Osteocyte (in vitro differentiated cells): ENCODE data around the gene PCAT7. TPM values are rescaled to one million over a fixed set of nuclear protein-coding genes. Genes with fewer than 3 reads are reported as not detected.
"Not testable (repeated sequence)": the region's sequence is repeated elsewhere in the genome, so short reads cannot be mapped to it uniquely, and the experiment has no call there.

Experiments
- DNase-seq: peaks from one replicate; pipeline ENCODE4 v3.0.0; 2021; ENCODE audit warnings: mixed read lengths; ENCODE audit not compliant: unreplicated experiment; ENCODE audit errors: extremely low spot score
- H3K27ac Mint-ChIP-seq: one replicate; pipeline ENCODE4 v1.8.0; 2021; ENCODE audit warnings: mild to moderate bottlenecking, mixed read lengths; ENCODE audit not compliant: unreplicated experiment
- H3K27me3 Mint-ChIP-seq: one replicate; pipeline ENCODE4 v1.8.0; 2021; ENCODE audit warnings: mixed read lengths; ENCODE audit not compliant: unreplicated experiment
- H3K36me3 Mint-ChIP-seq: one replicate; pipeline ENCODE4 v1.8.0; 2021; ENCODE audit warnings: mixed read lengths; ENCODE audit not compliant: unreplicated experiment
- H3K4me1 Mint-ChIP-seq: one replicate; pipeline ENCODE4 v1.8.0; 2021; ENCODE audit warnings: mixed read lengths; ENCODE audit not compliant: unreplicated experiment
- H3K4me3 Mint-ChIP-seq: one replicate; pipeline ENCODE4 v1.8.0; 2021; ENCODE audit warnings: mild to moderate bottlenecking, moderate library complexity, mixed read lengths; ENCODE audit not compliant: unreplicated experiment
- H3K9me3 Mint-ChIP-seq: one replicate; pipeline ENCODE4 v1.8.0; 2021; ENCODE audit warnings: mixed read lengths; ENCODE audit not compliant: unreplicated experiment
- total RNA-seq: library from RNA; stranded (reverse); gene quantifications from 2 replicates; pipeline ENCODE4 v1.2.1, GENCODE V29; 2021
- TF ChIP-seq, protein P1 (sequence below): fragments of 200-600 bp; sonication (generic); IDR thresholded peaks from 2 replicates; pipeline ENCODE4 v1.5.0; 2021; ENCODE audit warnings: antibody characterized with exemption, mild to moderate bottlenecking, moderate library complexity

The PCAT7 gene
- total RNA-seq, 1 donor from 2014 or later: 14.6 TPM

GRCh38 chr9:94563548-94563947 lies 8.7 kb downstream of the PCAT7 start:
- Mint-ChIP-seq H3K4me1 (no peaks in the 10 kb centered on the region), H3K4me3 (no peak overlapping the region), H3K27me3 (no peaks in the 10 kb centered on the region), H3K9me3 (no peaks in the 10 kb centered on the region), H3K27ac (no peak overlapping the region), H3K36me3 (peaks cover 33% of the 10 kb centered on the region)
- DNase-seq: no peak
- TF ChIP-seq, protein P1, sequence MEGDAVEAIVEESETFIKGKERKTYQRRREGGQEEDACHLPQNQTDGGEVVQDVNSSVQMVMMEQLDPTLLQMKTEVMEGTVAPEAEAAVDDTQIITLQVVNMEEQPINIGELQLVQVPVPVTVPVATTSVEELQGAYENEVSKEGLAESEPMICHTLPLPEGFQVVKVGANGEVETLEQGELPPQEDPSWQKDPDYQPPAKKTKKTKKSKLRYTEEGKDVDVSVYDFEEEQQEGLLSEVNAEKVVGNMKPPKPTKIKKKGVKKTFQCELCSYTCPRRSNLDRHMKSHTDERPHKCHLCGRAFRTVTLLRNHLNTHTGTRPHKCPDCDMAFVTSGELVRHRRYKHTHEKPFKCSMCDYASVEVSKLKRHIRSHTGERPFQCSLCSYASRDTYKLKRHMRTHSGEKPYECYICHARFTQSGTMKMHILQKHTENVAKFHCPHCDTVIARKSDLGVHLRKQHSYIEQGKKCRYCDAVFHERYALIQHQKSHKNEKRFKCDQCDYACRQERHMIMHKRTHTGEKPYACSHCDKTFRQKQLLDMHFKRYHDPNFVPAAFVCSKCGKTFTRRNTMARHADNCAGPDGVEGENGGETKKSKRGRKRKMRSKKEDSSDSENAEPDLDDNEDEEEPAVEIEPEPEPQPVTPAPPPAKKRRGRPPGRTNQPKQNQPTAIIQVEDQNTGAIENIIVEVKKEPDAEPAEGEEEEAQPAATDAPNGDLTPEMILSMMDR: no peak

DNA sequence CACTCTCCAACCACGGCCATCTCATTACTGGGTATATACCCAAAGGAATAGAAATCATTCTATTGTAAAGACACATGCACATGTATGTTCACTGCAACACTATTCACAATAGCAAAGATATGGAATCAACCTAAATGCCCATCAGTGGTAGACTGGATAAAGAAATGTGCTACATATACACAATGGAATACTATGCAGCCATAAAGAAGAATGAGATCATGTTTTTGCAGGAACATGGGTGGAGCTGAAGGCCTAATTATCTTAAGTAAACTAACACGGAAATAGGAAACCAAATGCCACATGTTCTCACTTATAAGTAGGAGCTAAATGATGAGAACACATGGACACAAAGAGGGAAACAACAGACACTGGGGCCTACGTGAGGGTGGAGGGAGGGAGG lies 9.4 kb downstream of the PCAT7 start:
- not testable (repeated sequence) for DNase-seq, H3K27ac Mint-ChIP-seq, H3K27me3 Mint-ChIP-seq, H3K4me1 Mint-ChIP-seq, H3K9me3 Mint-ChIP-seq, H3K4me3 Mint-ChIP-seq
- H3K36me3 Mint-ChIP-seq: peaks cover 37% of the 10 kb centered on the region

- Mint-ChIP-seq H3K4me3 (no peak overlapping the region), H3K27me3 (peaks cover under 1% of the 10 kb centered on the region), H3K9me3 (no peaks in the 10 kb centered on the region), H3K27ac (no peak overlapping the region), H3K4me1 (no peaks in the 10 kb centered on the region), H3K36me3 (peaks cover 31% of the 10 kb centered on the region)
- TF ChIP-seq, protein P1: no peak
- no peak for DNase-seq
Measured at GRCh38 chr9:94566550-94566949, 11.7 kb downstream of the PCAT7 start.

DNA sequence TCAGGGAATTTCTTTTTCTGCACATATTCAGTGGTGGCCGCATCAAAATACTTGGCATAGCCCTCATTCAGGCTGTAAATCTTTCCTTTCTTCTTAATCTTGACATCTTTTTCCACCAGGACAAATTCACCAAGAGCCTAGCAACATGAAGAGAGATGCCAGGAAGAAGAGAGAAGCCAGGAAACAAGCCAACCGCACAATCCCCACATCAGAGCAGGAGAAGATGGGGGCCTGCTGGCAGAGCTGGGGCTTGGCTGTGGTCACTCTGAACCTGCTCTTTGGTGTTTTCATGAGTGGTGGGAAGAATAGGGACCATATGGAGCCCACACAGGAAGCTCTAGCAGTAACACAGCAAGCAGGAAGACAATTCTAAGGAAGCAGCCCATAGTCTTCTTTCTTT lies 12.4 kb downstream of the PCAT7 start:
- TF ChIP-seq, protein P1: no peak
- no peak overlapping the region for H3K4me3 Mint-ChIP-seq
- H3K9me3 Mint-ChIP-seq: no peaks in the 10 kb centered on the region
- H3K27ac Mint-ChIP-seq: no peak overlapping the region
- peaks cover 7% of the 10 kb centered on the region for H3K27me3 Mint-ChIP-seq
- H3K36me3 Mint-ChIP-seq: peaks cover 29% of the 10 kb centered on the region
- no peaks in the 10 kb centered on the region for H3K4me1 Mint-ChIP-seq
- no peak for DNase-seq

GRCh38 chr9:94568250-94568889 lies 13.5 kb downstream of the PCAT7 start:
- DNase-seq: no peak
- TF ChIP-seq, protein P1: no peak
- peaks cover 16% of the 10 kb centered on the region for H3K27me3 Mint-ChIP-seq
- H3K4me1 Mint-ChIP-seq: no peaks in the 10 kb centered on the region
- H3K36me3 Mint-ChIP-seq: peaks cover 20% of the 10 kb centered on the region
- no peaks in the 10 kb centered on the region for H3K9me3 Mint-ChIP-seq
- no peak overlapping the region for H3K4me3 Mint-ChIP-seq
- H3K27ac Mint-ChIP-seq: no peak overlapping the region
